ACHN (cell line): ENCODE data around the gene PGAP1.

Experiments used
- DNase-seq: peaks from one replicate; pipeline ENCODE4 v3.0.0-alpha.2; 2015
- in situ Hi-C: cut with HindIII; loops from 2 replicates; pipeline ENCODE4 v1.10.0; 2017; ENCODE audit warnings: low sequenced_read_pairs, low pct_ligation_motif_present, low pct_unique_long_range_greater_than_20kb

The PGAP1 gene

GRCh38 chr2:196926562-196927375 is at the start of gene PGAP1:
PGAP1 (minus strand) TSS chr2:196926707; CDS start chr2:196926616, 91 bp downstream.
- peak; percentile 93 for DNase-seq
- in situ Hi-C loops: no loop called here

- no peak for DNase-seq
- in situ Hi-C loops: no loop called here
Measured at GRCh38 chr2:196974970-196975369, 48.5 kb upstream of the PGAP1 start.

GRCh38 chr2:196971574-196972279 is 45.2 kb upstream of the PGAP1 start:
- in situ Hi-C loops: no loop called here
- no peak for DNase-seq

- in situ Hi-C loops: no loop called here
Measured at GRCh38 chr2:196970099-196970498, 43.6 kb upstream of the PGAP1 start.

GRCh38 chr2:196968516-196968915 is 42.0 kb upstream of the PGAP1 start:
- in situ Hi-C loops: no loop called here
- DNase-seq: no peak

More at GRCh38 chr2:196970099-196970498, 43.6 kb upstream of the PGAP1 start:
- DNase-seq: no peak

- in situ Hi-C loops: no loop called here
- no peak for DNase-seq
Measured at GRCh38 chr2:196967775-196968174, 41.3 kb upstream of the PGAP1 start.

GRCh38 chr2:196967116-196967515 is 40.6 kb upstream of the PGAP1 start:
- DNase-seq: no peak

GRCh38 chr2:196966061-196966460 is 39.6 kb upstream of the PGAP1 start:
- no peak for DNase-seq
- in situ Hi-C loops: no loop called here

More at GRCh38 chr2:196967116-196967515, 40.6 kb upstream of the PGAP1 start:
- in situ Hi-C loops: no loop called here

GRCh38 chr2:196965651-196966050 is 39.1 kb upstream of the PGAP1 start:
- no peak for DNase-seq
- in situ Hi-C loops: no loop called here

GRCh38 chr2:196963961-196964360 is 37.5 kb upstream of the PGAP1 start:
- in situ Hi-C loops: no loop called here

GRCh38 chr2:196963043-196963442 is 36.5 kb upstream of the PGAP1 start:
- no peak for DNase-seq
- in situ Hi-C loops: no loop called here

More at GRCh38 chr2:196963961-196964360, 37.5 kb upstream of the PGAP1 start:
- DNase-seq: no peak

GRCh38 chr2:196962325-196962724 is 35.8 kb upstream of the PGAP1 start:
- in situ Hi-C loops: no loop called here
- no peak for DNase-seq

GRCh38 chr2:196961889-196962288 is 35.4 kb upstream of the PGAP1 start:
- in situ Hi-C loops: no loop called here
- no peak for DNase-seq

- in situ Hi-C loops: no loop called here
- DNase-seq: no peak
Measured at GRCh38 chr2:196959734-196960338, 33.3 kb upstream of the PGAP1 start.

GRCh38 chr2:196959281-196959680 is 32.8 kb upstream of the PGAP1 start:
- DNase-seq: no peak
- in situ Hi-C loops: no loop called here

- no peak for DNase-seq
- in situ Hi-C loops: no loop called here
Measured at GRCh38 chr2:196957881-196958525, 31.5 kb upstream of the PGAP1 start.

- DNase-seq: no peak
- in situ Hi-C loops: no loop called here
Measured at GRCh38 chr2:196957442-196957841, 30.9 kb upstream of the PGAP1 start.

- DNase-seq: no peak
- in situ Hi-C loops: no loop called here
Measured at GRCh38 chr2:196956069-196956468, 29.6 kb upstream of the PGAP1 start.

GRCh38 chr2:196955036-196955435 is 28.5 kb upstream of the PGAP1 start:
- DNase-seq: no peak
- in situ Hi-C loops: no loop called here
